ENCODE results near the gene SKIC2.

DNA sequence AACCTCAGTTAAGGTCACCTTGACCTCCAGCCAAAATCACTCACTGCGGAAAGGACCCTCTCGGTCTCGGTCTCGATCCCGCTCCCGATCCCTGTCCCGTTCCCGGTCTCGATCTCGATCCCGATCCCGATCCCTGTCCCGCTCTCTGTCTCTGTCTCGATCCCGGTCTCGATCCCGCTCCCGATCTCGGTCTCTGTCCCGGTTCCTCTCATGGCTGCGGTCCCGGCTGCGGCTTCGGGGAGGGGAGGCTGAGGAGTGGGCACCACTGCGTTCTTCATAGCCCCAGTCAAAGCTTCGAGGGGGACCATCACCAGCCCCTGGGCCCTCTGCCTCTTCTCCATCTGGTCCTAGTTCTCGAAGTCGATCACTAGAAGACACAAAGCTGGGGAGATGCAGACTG, 4.5 kb upstream of the SKIC2 start:
- TF ChIP-seq, protein P1, sequence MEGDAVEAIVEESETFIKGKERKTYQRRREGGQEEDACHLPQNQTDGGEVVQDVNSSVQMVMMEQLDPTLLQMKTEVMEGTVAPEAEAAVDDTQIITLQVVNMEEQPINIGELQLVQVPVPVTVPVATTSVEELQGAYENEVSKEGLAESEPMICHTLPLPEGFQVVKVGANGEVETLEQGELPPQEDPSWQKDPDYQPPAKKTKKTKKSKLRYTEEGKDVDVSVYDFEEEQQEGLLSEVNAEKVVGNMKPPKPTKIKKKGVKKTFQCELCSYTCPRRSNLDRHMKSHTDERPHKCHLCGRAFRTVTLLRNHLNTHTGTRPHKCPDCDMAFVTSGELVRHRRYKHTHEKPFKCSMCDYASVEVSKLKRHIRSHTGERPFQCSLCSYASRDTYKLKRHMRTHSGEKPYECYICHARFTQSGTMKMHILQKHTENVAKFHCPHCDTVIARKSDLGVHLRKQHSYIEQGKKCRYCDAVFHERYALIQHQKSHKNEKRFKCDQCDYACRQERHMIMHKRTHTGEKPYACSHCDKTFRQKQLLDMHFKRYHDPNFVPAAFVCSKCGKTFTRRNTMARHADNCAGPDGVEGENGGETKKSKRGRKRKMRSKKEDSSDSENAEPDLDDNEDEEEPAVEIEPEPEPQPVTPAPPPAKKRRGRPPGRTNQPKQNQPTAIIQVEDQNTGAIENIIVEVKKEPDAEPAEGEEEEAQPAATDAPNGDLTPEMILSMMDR (IDR thresholded peaks at IDR 0.05; ENCODE audit: low read length), result no peak
- TF ChIP-seq EZH2 (IDR thresholded peaks at IDR 0.05; ENCODE audit: borderline replicate concordance, low read length), result no peak
